Karpas-422 (cell line): Measurements from ENCODE around the gene ROBO2. TPM values are rescaled to one million over a fixed set of nuclear protein-coding genes. Genes with fewer than 3 reads are reported as not detected.

ENCODE experiments used
- DNase-seq: peaks from one replicate; pipeline ENCODE4 v3.0.0-alpha.2; 2015
- H2AFZ ChIP-seq: fragments of 200-600 bp; sonication (generic); 2 replicates; pipeline ENCODE4 v1.6.1; 2014; ENCODE audit warnings: antibody characterized with exemption, low read length, mixed read lengths
- H3K27ac ChIP-seq: fragments of 200-600 bp; sonication (generic); 2 replicates; pipeline ENCODE4 v1.5.1; 2014; ENCODE audit warnings: mild to moderate bottlenecking, low read length, moderate library complexity
- H3K27me3 ChIP-seq: fragments of 200-600 bp; sonication (generic); 2 replicates; pipeline ENCODE4 v1.6.1; 2014; ENCODE audit warnings: low read length, mixed read lengths
- H3K36me3 ChIP-seq: fragments of 200-600 bp; sonication (generic); 2 replicates; pipeline ENCODE4 v1.6.1; 2014; ENCODE audit warnings: low read length, mixed read lengths; ENCODE audit not compliant: insufficient read depth
- H3K4me1 ChIP-seq: fragments of 200-600 bp; sonication (generic); 2 replicates; pipeline ENCODE4 v1.6.1; 2014; ENCODE audit warnings: mild to moderate bottlenecking, low read length, mixed read lengths
- H3K4me2 ChIP-seq: fragments of 200-600 bp; sonication (generic); 2 replicates; pipeline ENCODE4 v1.6.1; 2014; ENCODE audit warnings: low read length, low read depth, mild to moderate bottlenecking; ENCODE audit not compliant: poor library complexity, severe bottlenecking
- H3K4me3 ChIP-seq: fragments of 200-600 bp; sonication (generic); 2 replicates; pipeline ENCODE4 v1.5.1; 2014; ENCODE audit warnings: mild to moderate bottlenecking, antibody characterized with exemption, low read length, mixed read lengths
- H3K79me2 ChIP-seq: fragments of 200-600 bp; sonication (generic); 2 replicates; pipeline ENCODE4 v1.6.1; 2014; ENCODE audit warnings: mild to moderate bottlenecking, low read length, mixed read lengths
- H3K9ac ChIP-seq: fragments of 200-600 bp; sonication (generic); 2 replicates; pipeline ENCODE4 v1.6.0; 2014; ENCODE audit warnings: low read length
- H3K9me2 ChIP-seq: fragments of 200-600 bp; sonication (generic), shearing (Covaris generic); replicated peaks from 2 replicates; pipeline ENCODE4 v1.6.0; 2014; ENCODE audit warnings: mild to moderate bottlenecking, low read length, moderate library complexity; ENCODE audit not compliant: insufficient read depth
- H3K9me3 ChIP-seq: fragments of 300-700, 200-600 bp; sonication (generic); 2 replicates; pipeline ENCODE4 v1.6.1; 2014; ENCODE audit warnings: low read length, mixed read lengths
- H4K20me1 ChIP-seq: fragments of 200-600 bp; sonication (generic); 2 replicates; pipeline ENCODE4 v1.6.1; 2014; ENCODE audit warnings: mild to moderate bottlenecking, antibody characterized with exemption, low read length, low read depth; ENCODE audit not compliant: insufficient read depth
- total RNA-seq: library from RNA; depleted of rRNA; stranded (reverse); fragments of >200 nt; shearing (Covaris generic); gene quantifications from 2 replicates; pipeline ENCODE4 v1.2.3, GENCODE V29; 2014; ENCODE audit warnings: low replicate concordance

The ROBO2 gene
- total RNA-seq, 1 experiment from 2014 or later, result 262 TPM

GRCh38 chr3:77190374-77190773 is 150.5 kb downstream of the ROBO2 start:
- Histone ChIP-seq H3K36me3 (no peaks in the 10 kb centered on the region), H3K4me2 (peak overlapping the region; percentile 31), H3K27ac (peak overlapping the region; percentile 12), H3K27me3 (no peaks in the 10 kb centered on the region), H2AFZ (0 out of 2 replicates have a peak overlapping the region, but pooled peaks have one; percentile 2), H3K4me3 (no peak overlapping the region), H3K9me3 (no peaks in the 10 kb centered on the region), H4K20me1 (no peaks in the 10 kb centered on the region), H3K79me2 (no peaks in the 10 kb centered on the region), H3K4me1 (peaks cover 54% of the 10 kb centered on the region), H3K9ac (no peak overlapping the region), H3K9me2 (no peaks in the 10 kb centered on the region)
- no peak for DNase-seq

- H3K4me3 ChIP-seq, result no peak overlapping the region
- no peak overlapping the region for H3K9ac ChIP-seq
- H3K79me2 ChIP-seq, result no peaks in the 10 kb centered on the region
- no peaks in the 10 kb centered on the region for H3K9me3 ChIP-seq
- no peaks in the 10 kb centered on the region for H3K27me3 ChIP-seq
- 0 out of 2 replicates have a peak overlapping the region, but pooled peaks have one; percentile 37 for H2AFZ ChIP-seq
- H3K4me1 ChIP-seq, result peaks cover 52% of the 10 kb centered on the region
- H4K20me1 ChIP-seq, result no peaks in the 10 kb centered on the region
- no peaks in the 10 kb centered on the region for H3K9me2 ChIP-seq
- no peak overlapping the region for H3K27ac ChIP-seq
- DNase-seq, result no peak
- no peaks in the 10 kb centered on the region for H3K36me3 ChIP-seq
- H3K4me2 ChIP-seq, result no peak overlapping the region
These were observed 151.1 kb downstream of the ROBO2 start for GRCh38 chr3:77191014-77191413.

DNA sequence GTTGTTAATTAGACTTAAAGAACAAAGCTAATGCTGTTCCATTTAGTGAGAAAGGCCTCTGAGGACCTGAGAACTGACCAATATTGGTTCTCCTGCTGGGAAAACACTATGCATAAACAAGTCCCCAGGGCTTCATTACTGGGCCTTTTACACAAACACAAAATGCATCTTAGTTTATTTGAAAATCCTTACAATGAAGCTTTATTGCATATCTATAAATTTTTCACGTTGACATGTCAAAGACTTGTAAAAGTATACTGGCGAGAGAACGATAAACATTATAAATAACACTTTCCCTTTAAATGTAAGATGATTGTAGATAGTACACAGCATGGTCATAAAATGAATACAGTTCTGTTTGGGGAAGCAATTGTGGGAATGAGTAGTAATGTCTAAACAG is 151.7 kb downstream of the ROBO2 start:
- Histone ChIP-seq H3K27ac (no peak overlapping the region), H3K27me3 (no peaks in the 10 kb centered on the region), H3K36me3 (no peaks in the 10 kb centered on the region), H3K4me2 (no peak overlapping the region), H3K4me3 (no peak overlapping the region), H2AFZ (0 out of 2 replicates have a peak overlapping the region, but pooled peaks have one; percentile 37), H3K4me1 (peaks cover 46% of the 10 kb centered on the region), H3K9me3 (no peaks in the 10 kb centered on the region), H4K20me1 (no peaks in the 10 kb centered on the region), H3K79me2 (no peaks in the 10 kb centered on the region), H3K9me2 (no peaks in the 10 kb centered on the region), H3K9ac (no peak overlapping the region)
- no peak for DNase-seq

- Histone ChIP-seq H3K36me3 (no peaks in the 10 kb centered on the region), H3K9me2 (no peaks in the 10 kb centered on the region), H3K27me3 (0 out of 2 replicates have a peak, but pooled peaks cover 3% of the 10 kb centered on the region), H3K4me1 (peaks cover 3% of the 10 kb centered on the region; the same call in 1 of the 2 replicates), H3K4me3 (no peak overlapping the region), H2AFZ (no peak overlapping the region), H3K9me3 (no peaks in the 10 kb centered on the region), H3K4me2 (no peak overlapping the region), H3K27ac (no peak overlapping the region), H3K9ac (no peak overlapping the region), H4K20me1 (no peaks in the 10 kb centered on the region), H3K79me2 (no peaks in the 10 kb centered on the region)
- DNase-seq, result peak; percentile 35
These were observed 156.1 kb downstream of the ROBO2 start for GRCh38 chr3:77195766-77196545.

DNA sequence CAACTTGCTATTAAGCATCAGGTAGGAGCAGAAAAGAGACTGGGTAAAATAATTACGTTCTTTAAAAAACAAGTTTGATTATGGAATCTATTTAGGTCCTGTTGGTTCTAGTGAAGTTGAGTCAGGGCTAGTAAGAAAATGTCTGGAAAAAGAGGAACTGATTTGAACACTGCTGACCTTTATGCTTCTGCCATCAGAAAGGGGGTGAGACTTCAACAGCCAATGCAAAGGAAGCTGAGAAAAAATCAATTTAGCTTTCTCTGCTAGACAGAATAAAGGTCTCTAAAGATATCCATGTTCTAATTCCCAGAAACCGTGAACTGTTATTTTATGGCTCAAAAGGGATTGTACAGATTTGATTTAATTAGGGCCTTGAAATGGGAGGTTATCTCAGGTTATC is 157.5 kb downstream of the ROBO2 start:
- Histone ChIP-seq H4K20me1 (no peaks in the 10 kb centered on the region), H2AFZ (no peak overlapping the region), H3K9ac (no peak overlapping the region), H3K4me2 (no peak overlapping the region), H3K9me2 (no peaks in the 10 kb centered on the region), H3K4me1 (no peaks in the 10 kb centered on the region), H3K27ac (no peak overlapping the region), H3K79me2 (no peaks in the 10 kb centered on the region), H3K4me3 (no peak overlapping the region), H3K36me3 (no peaks in the 10 kb centered on the region), H3K9me3 (no peaks in the 10 kb centered on the region), H3K27me3 (0 out of 2 replicates have a peak, but pooled peaks cover 3% of the 10 kb centered on the region)
- no peak for DNase-seq

GRCh38 chr3:77203851-77204250 is 164.0 kb downstream of the ROBO2 start:
- Histone ChIP-seq H3K27ac (no peak overlapping the region), H2AFZ (no peak overlapping the region), H3K9me2 (no peaks in the 10 kb centered on the region), H3K9me3 (no peaks in the 10 kb centered on the region), H3K4me2 (no peak overlapping the region), H4K20me1 (no peaks in the 10 kb centered on the region), H3K27me3 (no peaks in the 10 kb centered on the region), H3K4me1 (no peaks in the 10 kb centered on the region), H3K9ac (no peak overlapping the region), H3K4me3 (no peak overlapping the region), H3K79me2 (no peaks in the 10 kb centered on the region), H3K36me3 (no peaks in the 10 kb centered on the region)
- peak; percentile 6 for DNase-seq

- no peak overlapping the region for H3K4me2 ChIP-seq
- no peaks in the 10 kb centered on the region for H3K9me2 ChIP-seq
These were observed 164.9 kb downstream of the ROBO2 start for GRCh38 chr3:77204788-77205187.

DNA sequence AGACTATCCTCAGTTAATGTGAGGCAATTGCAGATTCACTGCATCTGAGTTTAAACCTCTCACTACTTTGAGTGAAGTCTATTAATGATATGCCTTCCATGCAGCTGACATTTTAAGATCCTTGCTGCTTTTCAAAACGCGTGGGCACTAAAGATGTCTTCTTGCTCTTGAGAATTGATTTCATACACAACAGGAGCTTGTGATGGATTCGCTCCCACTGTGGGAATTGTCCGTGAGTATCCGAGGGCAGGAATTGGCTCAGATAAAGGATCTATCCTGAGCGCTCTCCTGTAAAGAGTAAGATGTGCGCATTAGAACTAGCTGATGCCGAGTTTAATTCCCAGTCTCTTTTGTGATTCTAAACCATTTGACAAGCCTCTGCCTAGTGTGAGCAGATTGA is 167.9 kb downstream of the ROBO2 start:
- Histone ChIP-seq H3K27me3 (no peaks in the 10 kb centered on the region), H3K9me2 (no peaks in the 10 kb centered on the region), H4K20me1 (no peaks in the 10 kb centered on the region), H3K4me3 (no peak overlapping the region), H2AFZ (no peak overlapping the region), H3K79me2 (no peaks in the 10 kb centered on the region), H3K4me1 (no peaks in the 10 kb centered on the region), H3K9ac (no peak overlapping the region), H3K36me3 (no peaks in the 10 kb centered on the region), H3K4me2 (no peak overlapping the region), H3K9me3 (no peaks in the 10 kb centered on the region), H3K27ac (no peak overlapping the region)
- DNase-seq, result no peak

More at GRCh38 chr3:77204788-77205187, 164.9 kb downstream of the ROBO2 start:
- DNase-seq, result peak; percentile 30
- no peaks in the 10 kb centered on the region for H3K27me3 ChIP-seq
- H3K36me3 ChIP-seq, result no peaks in the 10 kb centered on the region
- no peaks in the 10 kb centered on the region for H3K79me2 ChIP-seq
- no peak overlapping the region for H2AFZ ChIP-seq
- no peak overlapping the region for H3K4me3 ChIP-seq
- H3K27ac ChIP-seq, result no peak overlapping the region
- no peaks in the 10 kb centered on the region for H4K20me1 ChIP-seq
- H3K9me3 ChIP-seq, result no peaks in the 10 kb centered on the region
- no peak overlapping the region for H3K9ac ChIP-seq
- no peaks in the 10 kb centered on the region for H3K4me1 ChIP-seq
